IMR-90 (cell line): ENCODE data around the gene NOTO. TPM values are rescaled to one million over a fixed set of nuclear protein-coding genes. Genes with fewer than 3 reads are reported as not detected.

ENCODE experiments used
- ATAC-seq: fragments of 200-7000 bp; cut with Tn5 transposase; 2 replicates; pipeline ENCODE4 v1.9.1; 2020; ENCODE audit warnings: low read depth, mild to moderate bottlenecking, moderate library complexity
- BruUV-seq: library from RNA; stranded (reverse); fragments of 400-500 nt; replicated peaks from 2 replicates; lab custom pipeline; 2021; lab: Mats Ljungman, UMichigan
- CTCF ChIA-PET: fragments of 300-600 bp; formaldehyde crosslinking; extraction: SDS; loops from one replicate; lab custom pipeline; 2021; ENCODE audit warnings: antibody characterized with exemption; lab: Yijun Ruan, JAX
- POLR2A ChIA-PET: fragments of 300-600 bp; sonication (Branson Sonifier 250); formaldehyde crosslinking; loops from one replicate; lab custom pipeline; 2022; ENCODE audit warnings: antibody characterized with exemption; ENCODE audit not compliant: unreplicated experiment; lab: Charles Lee
- DNase-seq: peaks from one replicate; pipeline ENCODE4 v3.0.0; 2013
- H2AFZ ChIP-seq: replicated peaks from 2 replicates; pipeline ENCODE3; 2013; ENCODE audit warnings: low read length, mild to moderate bottlenecking; ENCODE audit not compliant: poor library complexity
- H2AK5ac ChIP-seq: 2 replicates; pipeline ENCODE4 v1.6.1; 2013; ENCODE audit warnings: low read depth, low read length, inconsistent platforms
- H2AK9ac ChIP-seq: replicated peaks from 2 replicates; pipeline ENCODE3; 2013; ENCODE audit warnings: mild to moderate bottlenecking, low read depth, low read length, moderate library complexity; ENCODE audit not compliant: poor library complexity
- H2BK120ac ChIP-seq: 2 replicates; pipeline ENCODE4 v1.6.1; 2013; ENCODE audit warnings: low read depth, low read length, inconsistent platforms
- H2BK15ac ChIP-seq: 3 replicates; pipeline ENCODE4 v1.6.1; 2013; ENCODE audit warnings: low read depth, low read length, inconsistent platforms
- H2BK20ac ChIP-seq: 2 replicates; pipeline ENCODE4 v1.6.1; 2013; ENCODE audit warnings: low read depth, mild to moderate bottlenecking, inconsistent platforms, low read length, moderate library complexity
- H2BK5ac ChIP-seq: 2 replicates; pipeline ENCODE4 v1.6.1; 2013; ENCODE audit warnings: mild to moderate bottlenecking, low read depth, low read length, inconsistent platforms; ENCODE audit not compliant: poor library complexity, severe bottlenecking
- H3K14ac ChIP-seq: replicated peaks from 2 replicates; pipeline ENCODE4 v1.6.1; 2013; ENCODE audit warnings: low read depth, low read length, inconsistent platforms
- H3K18ac ChIP-seq: 2 replicates; pipeline ENCODE4 v1.6.1; 2013; ENCODE audit warnings: low read depth, low read length, control low read depth
- H3K23ac ChIP-seq: 2 replicates; pipeline ENCODE4 v1.6.1; 2013; ENCODE audit warnings: low read depth, low read length, inconsistent platforms
- H3K27ac ChIP-seq: 2 replicates; pipeline ENCODE4 v1.5.1; 2013; ENCODE audit warnings: mild to moderate bottlenecking, control low read depth, low read length; ENCODE audit not compliant: insufficient read depth
- H3K27me3 ChIP-seq: 2 replicates; pipeline ENCODE4 v1.6.1; 2013; ENCODE audit warnings: low read length; ENCODE audit not compliant: control insufficient read depth, insufficient read depth
- H3K36me3 ChIP-seq: 2 replicates; pipeline ENCODE4 v1.6.1; 2013; ENCODE audit warnings: low read length, mixed read lengths; ENCODE audit not compliant: control insufficient read depth, insufficient read depth
- H3K4ac ChIP-seq: 2 replicates; pipeline ENCODE4 v1.6.1; 2013; ENCODE audit warnings: low read depth, low read length, inconsistent platforms
- H3K4me1 ChIP-seq: 2 replicates; pipeline ENCODE4 v1.6.1; 2013; ENCODE audit warnings: low read length, mixed read lengths; ENCODE audit not compliant: control insufficient read depth, insufficient read depth
- H3K4me2 ChIP-seq: 2 replicates; pipeline ENCODE4 v1.6.1; 2013; ENCODE audit warnings: low read depth, mild to moderate bottlenecking, control low read depth, low read length, moderate library complexity
- H3K4me3 ChIP-seq: 2 replicates; pipeline ENCODE4 v1.5.1; 2013; ENCODE audit warnings: low read depth, mild to moderate bottlenecking, control low read depth, low read length, moderate library complexity; ENCODE audit not compliant: insufficient read depth
- H3K56ac ChIP-seq: 2 replicates; pipeline ENCODE4 v1.6.1; 2013; ENCODE audit warnings: low read length, inconsistent platforms; ENCODE audit not compliant: insufficient read depth; ENCODE audit errors: extremely low read depth
- H3K79me1 ChIP-seq, 2 experiments: 2 replicates each; pipeline ENCODE4 v1.6.1; 2013; ENCODE audit warnings: low read length in 2 of 2, inconsistent platforms in 1 of 2, low read depth in 1 of 2
- H3K9ac ChIP-seq: 2 replicates; pipeline ENCODE4 v1.6.1; 2013; ENCODE audit warnings: low read depth, low read length, control low read depth
- H3K9me1 ChIP-seq: 2 replicates; pipeline ENCODE4 v1.6.1; 2013; ENCODE audit warnings: low read length, inconsistent platforms; ENCODE audit not compliant: insufficient read depth
- H3K9me3 ChIP-seq: 2 replicates; pipeline ENCODE4 v1.6.1; 2013; ENCODE audit warnings: low read length; ENCODE audit not compliant: control insufficient read depth, insufficient read depth
- H4K20me1 ChIP-seq: 2 replicates; pipeline ENCODE4 v1.6.1; 2013; ENCODE audit warnings: low read length, inconsistent platforms; ENCODE audit not compliant: insufficient read depth
- H4K5ac ChIP-seq: 2 replicates; pipeline ENCODE4 v1.6.1; 2013; ENCODE audit warnings: mild to moderate bottlenecking, low read depth, low read length, control low read depth
- H4K8ac ChIP-seq, 2 experiments: 2 replicates each; pipeline ENCODE4 v1.6.1; 2013; ENCODE audit warnings: low read depth in 2 of 2, low read length in 2 of 2, control low read depth in 1 of 2, inconsistent platforms in 1 of 2
- H4K91ac ChIP-seq: 2 replicates; pipeline ENCODE4 v1.6.1; 2013; ENCODE audit warnings: low read depth, low read length, inconsistent platforms; ENCODE audit not compliant: insufficient read depth
- CTCF ChIP-seq: conservative IDR thresholded peaks from 2 replicates; pipeline ENCODE4 v1.5.1; 2012; ENCODE audit warnings: mild to moderate bottlenecking, low read depth, low read length, improper control_type of control experiment
- FOS ChIP-seq: fragments of 150-350 bp; IDR thresholded peaks from 2 replicates; pipeline ENCODE4 v1.6.1; 2016; ENCODE audit warnings: low read depth, low read length
- POLR2A ChIP-seq: IDR thresholded peaks from 2 replicates; pipeline ENCODE4 v1.6.1; 2012; ENCODE audit warnings: mild to moderate bottlenecking, low read depth, low read length
- RAD21 ChIP-seq: IDR thresholded peaks from 2 replicates; pipeline ENCODE4 v1.6.1; 2012; ENCODE audit warnings: low read length, improper control_type of control experiment
- RCOR1 ChIP-seq: IDR thresholded peaks from 2 replicates; pipeline ENCODE4 v1.6.1; 2012; ENCODE audit warnings: mild to moderate bottlenecking, low read length, improper control_type of control experiment; ENCODE audit not compliant: insufficient replicate concordance
- WGBS, 2 experiments: methylation state at CpG; one replicate each; pipeline versions ENCODE4 v1.1.5 to v1.1.7; 2013; ENCODE audit warnings: missing lambda C conversion rate in 2 of 2; ENCODE audit not compliant: insufficient read length in 1 of 2; ENCODE audit errors: extremely low coverage in 2 of 2; 5-methylcytosine and 5-hydroxymethylcytosine counted together
- dilution Hi-C: fragments of 300-500 bp; cut with HindIII; formaldehyde crosslinking; loops from one replicate; pipeline ENCODE4 v1.14.3; 2018; ENCODE audit warnings: low sequenced_read_pairs; ENCODE audit not compliant: unreplicated experiment
- in situ Hi-C: fragments of 300-500 bp; cut with MboI; formaldehyde crosslinking; loops from 3 replicates; pipeline ENCODE4 v1.14.3; 2019; ENCODE audit warnings: low sequenced_read_pairs, inconsistent platforms, mixed read lengths
- intact Hi-C: fragments of 100-400 bp; cut with micrococcal nuclease; formaldehyde crosslinking; loops from 2 replicates; pipeline ENCODE4 v1.10.0; 2022
- polyA plus RNA-seq, 3 experiments: library from polyadenylated mRNA; depleted of rRNA; stranded (reverse); fragments of >200 nt; gene quantifications; 2 replicates each; pipeline ENCODE4 v1.2.3, GENCODE V29; 2012; ENCODE audit warnings: low replicate concordance in 1 of 3
- total RNA-seq: library from RNA; depleted of rRNA; stranded (reverse); fragments of >200 nt; gene quantifications from 2 replicates; pipeline ENCODE4 v1.2.3, GENCODE V29; 2012

Gene NOTO
- total and polyA plus RNA-seq, 2 of the 4 experiments (the other 2 are of a cell fraction), result not detected

- no peaks in the 10 kb centered on the region for H3K9me3 ChIP-seq
- H4K20me1 ChIP-seq, result no peaks in the 10 kb centered on the region
- no peak overlapping the region for H3K27ac ChIP-seq
- no peaks in the 10 kb centered on the region for H3K4me1 ChIP-seq
- no peak overlapping the region for H3K56ac ChIP-seq
- dilution Hi-C loops, result no loop called here
- DNase-seq (no peak), ATAC-seq (no peak)
- no peak overlapping the region for H3K23ac ChIP-seq
- peak overlapping the region; percentile 63 for H2AK9ac ChIP-seq
- BruUV-seq, result no TSS peak
- peaks cover under 1% of the 10 kb centered on the region; the same call in 1 of the 2 replicates for H3K9me1 ChIP-seq
- H2BK20ac ChIP-seq, result no peak overlapping the region
- H3K79me1 ChIP-seq, result no peaks in the 10 kb centered on the region
- ChIA-PET CTCF (no interaction called here), POLR2A (no interaction called here)
- H3K18ac ChIP-seq, result no peak overlapping the region
- H3K4ac ChIP-seq, result no peak overlapping the region
- no peak overlapping the region for H3K4me3 ChIP-seq
- H3K4me2 ChIP-seq, result no peak overlapping the region
- no peak overlapping the region for H4K5ac ChIP-seq
- no peak overlapping the region for H2AK5ac ChIP-seq
- H2AFZ ChIP-seq, result no peak overlapping the region
- no peak overlapping the region for H2BK120ac ChIP-seq
- H4K8ac ChIP-seq, result no peak overlapping the region
- intact Hi-C loops, result no loop called here
- no peaks in the 10 kb centered on the region for H3K27me3 ChIP-seq
- no peak overlapping the region for H2BK15ac ChIP-seq
- H2BK5ac ChIP-seq, result no peak overlapping the region
- H4K91ac ChIP-seq, result no peak overlapping the region
- no peak for TF ChIP-seq FOS
- TF ChIP-seq RAD21, result no peak
- no peak for TF ChIP-seq POLR2A
- TF ChIP-seq CTCF, result no peak
- no peak for TF ChIP-seq RCOR1
- H3K36me3 ChIP-seq, result peaks cover 29% of the 10 kb centered on the region
- WGBS, 2 experiments, result no CpG with 5 or more reads among the region's 3 CpGs
- no peak overlapping the region for H3K14ac ChIP-seq
- no peak overlapping the region for H3K9ac ChIP-seq
- in situ Hi-C loops, result no loop called here
These were observed 24.7 kb downstream of the NOTO start for GRCh38 chr2:73227086-73227485.
